Stimulated activated CD8-positive, alpha-beta memory T cell treated with anti-CD3 and anti-CD28 coated beads, Interleukin-4, amount 100 ng/mL, for 4 hours (primary cell): ENCODE measurements around the gene SLC26A8.

Experiments used
- DNase-seq, 2 donors: peaks; one replicate each; pipeline ENCODE4 v3.0.0-alpha.2; 2020; ENCODE audit warnings: low read depth in 2 of 2, low spot score in 1 of 2

Gene SLC26A8

GRCh38 chr6:36023996-36024795 is at the start of gene SLC26A8:
Gene SLC26A8, minus strand, starts transcription at chr6:36024641. Its CDS starts 4,934 bp downstream, at chr6:36019707.
- DNase-seq = no peak

GRCh38 chr6:36073587-36073986 is 49.1 kb upstream of the SLC26A8 start:
- no peak for DNase-seq

- no peak for DNase-seq
Observed at GRCh38 chr6:36072681-36073080, 48.2 kb upstream of the SLC26A8 start.

- no peak for DNase-seq
Observed at GRCh38 chr6:36071714-36072113, 47.3 kb upstream of the SLC26A8 start.

- DNase-seq = no peak
Observed at GRCh38 chr6:36071281-36071680, 46.8 kb upstream of the SLC26A8 start.

- DNase-seq = no peak
Observed at GRCh38 chr6:36070252-36070651, 45.8 kb upstream of the SLC26A8 start.

- DNase-seq = no peak
Observed at GRCh38 chr6:36069573-36069972, 45.1 kb upstream of the SLC26A8 start.

GRCh38 chr6:36068586-36068985 is 44.1 kb upstream of the SLC26A8 start:
- DNase-seq = no peak

GRCh38 chr6:36068012-36068392 is 43.6 kb upstream of the SLC26A8 start:
- no peak for DNase-seq

GRCh38 chr6:36067374-36068011 is 43.1 kb upstream of the SLC26A8 start:
- DNase-seq = no peak

- DNase-seq = no peak
Observed at GRCh38 chr6:36066817-36067216, 42.4 kb upstream of the SLC26A8 start.

GRCh38 chr6:36065916-36066315 is 41.5 kb upstream of the SLC26A8 start:
- no peak for DNase-seq

- DNase-seq = no peak
Observed at GRCh38 chr6:36064770-36065396, 40.4 kb upstream of the SLC26A8 start.

GRCh38 chr6:36063318-36064060 is 39.0 kb upstream of the SLC26A8 start:
- no peak for DNase-seq

GRCh38 chr6:36062247-36062646 is 37.8 kb upstream of the SLC26A8 start:
- DNase-seq = no peak

GRCh38 chr6:36061236-36061635 is 36.8 kb upstream of the SLC26A8 start:
- DNase-seq = no peak

GRCh38 chr6:36056178-36056577 is 31.7 kb upstream of the SLC26A8 start:
- no peak for DNase-seq

- no peak for DNase-seq
Observed at GRCh38 chr6:36054956-36055355, 30.5 kb upstream of the SLC26A8 start.

GRCh38 chr6:36054415-36054814 is 30.0 kb upstream of the SLC26A8 start:
- DNase-seq = no peak

GRCh38 chr6:36053878-36054277 is 29.4 kb upstream of the SLC26A8 start:
- DNase-seq = no peak

GRCh38 chr6:36052097-36052496 is 27.7 kb upstream of the SLC26A8 start:
- DNase-seq = no peak
